GM23338 (cell line): Measurements from ENCODE around the gene CST9.
"Not testable (repeated sequence)": the region's sequence is repeated elsewhere in the genome, so short reads cannot be mapped to it uniquely, and the experiment has no call there.

ENCODE experiments used
- EZH2 ChIP-seq: fragments of 200-600 bp; sonication (generic); IDR thresholded peaks from one replicate; pipeline ENCODE4 v1.8.0; 2017; ENCODE audit warnings: antibody characterized with exemption, mild to moderate bottlenecking, low read depth; ENCODE audit not compliant: unreplicated experiment
- POLR2AphosphoS5 ChIP-seq: IDR thresholded peaks from 2 replicates; pipeline ENCODE4 v1.6.1; 2016; ENCODE audit warnings: antibody characterized with exemption, low read depth
- STAT1 ChIP-seq: IDR thresholded peaks from one replicate; pipeline ENCODE4 v1.6.1; 2016; ENCODE audit warnings: antibody characterized with exemption; ENCODE audit not compliant: unreplicated experiment
- TF ChIP-seq, protein P1 (sequence below), 2 experiments: fragments of 200-600 bp in 1 of 2; sonication (generic) in 1 of 2; conservative IDR thresholded peaks; 2 replicates each; pipeline versions ENCODE4 v1.5.1 to v1.6.1; 2016 to 2017; ENCODE audit warnings: antibody characterized with exemption in 2 of 2, low read depth in 2 of 2, mild to moderate bottlenecking in 2 of 2, moderate library complexity in 1 of 2
- TF ChIP-seq, protein P2 (sequence below): IDR thresholded peaks from 2 replicates; pipeline ENCODE4 v1.6.1; 2016; ENCODE audit warnings: antibody characterized with exemption
- TF ChIP-seq, protein P3 (sequence below): IDR thresholded peaks from one replicate; pipeline ENCODE4 v1.6.1; 2018; ENCODE audit warnings: antibody characterized with exemption; ENCODE audit not compliant: unreplicated experiment

DNA sequence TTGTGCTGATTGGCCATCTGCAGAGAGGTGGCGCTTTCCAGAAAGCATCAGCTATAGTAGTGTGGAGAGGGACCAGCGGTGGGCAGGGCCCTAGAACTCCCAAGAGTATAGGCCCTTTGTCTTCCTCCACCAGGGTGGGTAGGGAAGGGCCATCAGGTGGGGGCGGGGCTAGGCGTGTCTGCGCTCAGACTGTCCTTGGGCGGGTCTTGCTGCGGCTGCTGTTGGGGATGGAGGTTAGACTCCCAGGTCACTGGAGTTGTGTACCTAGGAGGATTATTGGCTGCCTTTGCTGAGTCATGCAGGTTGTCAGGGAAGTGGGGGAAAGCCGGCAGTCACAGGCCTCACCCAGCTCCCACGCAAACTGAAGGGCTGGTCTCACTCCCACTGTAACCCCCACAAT is 23.9 kb downstream of the CST9 start:
- TF ChIP-seq, protein P1, sequence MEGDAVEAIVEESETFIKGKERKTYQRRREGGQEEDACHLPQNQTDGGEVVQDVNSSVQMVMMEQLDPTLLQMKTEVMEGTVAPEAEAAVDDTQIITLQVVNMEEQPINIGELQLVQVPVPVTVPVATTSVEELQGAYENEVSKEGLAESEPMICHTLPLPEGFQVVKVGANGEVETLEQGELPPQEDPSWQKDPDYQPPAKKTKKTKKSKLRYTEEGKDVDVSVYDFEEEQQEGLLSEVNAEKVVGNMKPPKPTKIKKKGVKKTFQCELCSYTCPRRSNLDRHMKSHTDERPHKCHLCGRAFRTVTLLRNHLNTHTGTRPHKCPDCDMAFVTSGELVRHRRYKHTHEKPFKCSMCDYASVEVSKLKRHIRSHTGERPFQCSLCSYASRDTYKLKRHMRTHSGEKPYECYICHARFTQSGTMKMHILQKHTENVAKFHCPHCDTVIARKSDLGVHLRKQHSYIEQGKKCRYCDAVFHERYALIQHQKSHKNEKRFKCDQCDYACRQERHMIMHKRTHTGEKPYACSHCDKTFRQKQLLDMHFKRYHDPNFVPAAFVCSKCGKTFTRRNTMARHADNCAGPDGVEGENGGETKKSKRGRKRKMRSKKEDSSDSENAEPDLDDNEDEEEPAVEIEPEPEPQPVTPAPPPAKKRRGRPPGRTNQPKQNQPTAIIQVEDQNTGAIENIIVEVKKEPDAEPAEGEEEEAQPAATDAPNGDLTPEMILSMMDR (conservative IDR thresholded peaks at IDR 0.05; ENCODE audit: low read depth in 2 of 2), result not testable (repeated sequence)
- not testable (repeated sequence) for TF ChIP-seq POLR2AphosphoS5, EZH2, STAT1
- TF ChIP-seq, protein P2, sequence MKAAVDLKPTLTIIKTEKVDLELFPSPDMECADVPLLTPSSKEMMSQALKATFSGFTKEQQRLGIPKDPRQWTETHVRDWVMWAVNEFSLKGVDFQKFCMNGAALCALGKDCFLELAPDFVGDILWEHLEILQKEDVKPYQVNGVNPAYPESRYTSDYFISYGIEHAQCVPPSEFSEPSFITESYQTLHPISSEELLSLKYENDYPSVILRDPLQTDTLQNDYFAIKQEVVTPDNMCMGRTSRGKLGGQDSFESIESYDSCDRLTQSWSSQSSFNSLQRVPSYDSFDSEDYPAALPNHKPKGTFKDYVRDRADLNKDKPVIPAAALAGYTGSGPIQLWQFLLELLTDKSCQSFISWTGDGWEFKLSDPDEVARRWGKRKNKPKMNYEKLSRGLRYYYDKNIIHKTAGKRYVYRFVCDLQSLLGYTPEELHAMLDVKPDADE, result not testable (repeated sequence)
- TF ChIP-seq, protein P3, sequence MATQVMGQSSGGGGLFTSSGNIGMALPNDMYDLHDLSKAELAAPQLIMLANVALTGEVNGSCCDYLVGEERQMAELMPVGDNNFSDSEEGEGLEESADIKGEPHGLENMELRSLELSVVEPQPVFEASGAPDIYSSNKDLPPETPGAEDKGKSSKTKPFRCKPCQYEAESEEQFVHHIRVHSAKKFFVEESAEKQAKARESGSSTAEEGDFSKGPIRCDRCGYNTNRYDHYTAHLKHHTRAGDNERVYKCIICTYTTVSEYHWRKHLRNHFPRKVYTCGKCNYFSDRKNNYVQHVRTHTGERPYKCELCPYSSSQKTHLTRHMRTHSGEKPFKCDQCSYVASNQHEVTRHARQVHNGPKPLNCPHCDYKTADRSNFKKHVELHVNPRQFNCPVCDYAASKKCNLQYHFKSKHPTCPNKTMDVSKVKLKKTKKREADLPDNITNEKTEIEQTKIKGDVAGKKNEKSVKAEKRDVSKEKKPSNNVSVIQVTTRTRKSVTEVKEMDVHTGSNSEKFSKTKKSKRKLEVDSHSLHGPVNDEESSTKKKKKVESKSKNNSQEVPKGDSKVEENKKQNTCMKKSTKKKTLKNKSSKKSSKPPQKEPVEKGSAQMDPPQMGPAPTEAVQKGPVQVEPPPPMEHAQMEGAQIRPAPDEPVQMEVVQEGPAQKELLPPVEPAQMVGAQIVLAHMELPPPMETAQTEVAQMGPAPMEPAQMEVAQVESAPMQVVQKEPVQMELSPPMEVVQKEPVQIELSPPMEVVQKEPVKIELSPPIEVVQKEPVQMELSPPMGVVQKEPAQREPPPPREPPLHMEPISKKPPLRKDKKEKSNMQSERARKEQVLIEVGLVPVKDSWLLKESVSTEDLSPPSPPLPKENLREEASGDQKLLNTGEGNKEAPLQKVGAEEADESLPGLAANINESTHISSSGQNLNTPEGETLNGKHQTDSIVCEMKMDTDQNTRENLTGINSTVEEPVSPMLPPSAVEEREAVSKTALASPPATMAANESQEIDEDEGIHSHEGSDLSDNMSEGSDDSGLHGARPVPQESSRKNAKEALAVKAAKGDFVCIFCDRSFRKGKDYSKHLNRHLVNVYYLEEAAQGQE, result not testable (repeated sequence)
